HUES48 (cell line): Measurements from ENCODE around the gene SDK1.

Experiments
- H3K27ac ChIP-seq: one replicate; pipeline ENCODE4 v1.7.0; 2013; ENCODE audit warnings: low read depth, low read length, inconsistent platforms
- H3K27me3 ChIP-seq: 2 replicates; pipeline ENCODE4 v1.6.1; 2013; ENCODE audit warnings: mild to moderate bottlenecking, low read length; ENCODE audit not compliant: control insufficient read depth, insufficient read depth
- H3K36me3 ChIP-seq: 2 replicates; pipeline ENCODE4 v1.6.1; 2013; ENCODE audit warnings: low read length; ENCODE audit not compliant: control insufficient read depth, insufficient read depth
- H3K4me1 ChIP-seq: 2 replicates; pipeline ENCODE4 v1.6.1; 2013; ENCODE audit warnings: mild to moderate bottlenecking, low read length; ENCODE audit not compliant: control insufficient read depth, insufficient read depth
- H3K4me3 ChIP-seq: 2 replicates; pipeline ENCODE4 v1.5.1; 2013; ENCODE audit warnings: mild to moderate bottlenecking, low read depth, low read length
- H3K9ac ChIP-seq: 2 replicates; pipeline ENCODE4 v1.6.1; 2013; ENCODE audit warnings: mild to moderate bottlenecking, low read depth, low read length, moderate library complexity
- H3K9me3 ChIP-seq: 2 replicates; pipeline ENCODE4 v1.6.1; 2013; ENCODE audit warnings: low read length; ENCODE audit not compliant: control insufficient read depth, insufficient read depth

The SDK1 gene

DNA sequence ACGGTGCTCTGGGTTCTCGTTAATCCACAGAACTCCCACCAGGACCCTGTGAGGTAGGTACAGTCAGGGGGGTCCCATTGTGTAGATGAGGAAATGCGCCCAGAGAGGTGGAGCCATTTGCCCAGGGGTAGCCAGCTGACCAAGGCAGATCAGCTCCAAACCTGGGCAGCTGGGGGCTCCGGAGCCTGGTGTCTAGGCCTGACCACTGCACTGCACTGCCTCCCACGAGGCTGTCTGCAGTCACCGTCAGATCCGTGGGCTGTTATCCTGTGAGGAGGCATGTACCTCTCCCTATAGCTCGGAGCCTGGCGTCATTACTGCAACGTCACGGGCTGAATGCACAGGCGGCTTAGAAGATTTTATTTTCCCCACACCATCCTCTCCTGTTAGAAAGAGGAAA, 969.2 kb downstream of the SDK1 start:
- Histone ChIP-seq H3K9me3 (no peaks in the 10 kb centered on the region), H3K4me3 (no peak overlapping the region), H3K27ac (no peak overlapping the region), H3K36me3 (no peaks in the 10 kb centered on the region), H3K4me1 (peaks cover 4% of the 10 kb centered on the region; the same call in 1 of the 2 replicates), H3K27me3 (no peaks in the 10 kb centered on the region), H3K9ac (no peak overlapping the region)

- peaks cover 4% of the 10 kb centered on the region; the same call in 1 of the 2 replicates for H3K4me1 ChIP-seq
- no peaks in the 10 kb centered on the region for H3K36me3 ChIP-seq
- H3K4me3 ChIP-seq = no peak overlapping the region
- no peak overlapping the region for H3K9ac ChIP-seq
- H3K27me3 ChIP-seq = no peaks in the 10 kb centered on the region
- no peaks in the 10 kb centered on the region for H3K9me3 ChIP-seq
- H3K27ac ChIP-seq = no peak overlapping the region
Observed at GRCh38 chr7:4270941-4271715, 970.1 kb downstream of the SDK1 start.

DNA sequence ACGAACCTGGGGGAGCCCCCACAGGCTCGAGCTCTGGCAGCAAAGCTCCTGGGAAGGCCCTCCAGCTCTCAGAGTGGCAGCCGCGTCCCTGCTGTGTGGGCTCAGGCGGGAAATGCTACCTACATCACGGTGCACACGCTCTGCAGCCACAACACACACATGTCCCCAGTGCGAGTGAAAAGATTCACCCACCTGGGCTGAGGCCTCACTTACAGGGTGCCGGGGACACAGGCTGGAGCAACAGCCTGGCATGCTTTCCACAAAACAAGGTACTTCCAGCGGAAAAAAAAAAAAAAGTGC, 970.6 kb downstream of the SDK1 start:
- H3K9me3 ChIP-seq = no peaks in the 10 kb centered on the region

DNA sequence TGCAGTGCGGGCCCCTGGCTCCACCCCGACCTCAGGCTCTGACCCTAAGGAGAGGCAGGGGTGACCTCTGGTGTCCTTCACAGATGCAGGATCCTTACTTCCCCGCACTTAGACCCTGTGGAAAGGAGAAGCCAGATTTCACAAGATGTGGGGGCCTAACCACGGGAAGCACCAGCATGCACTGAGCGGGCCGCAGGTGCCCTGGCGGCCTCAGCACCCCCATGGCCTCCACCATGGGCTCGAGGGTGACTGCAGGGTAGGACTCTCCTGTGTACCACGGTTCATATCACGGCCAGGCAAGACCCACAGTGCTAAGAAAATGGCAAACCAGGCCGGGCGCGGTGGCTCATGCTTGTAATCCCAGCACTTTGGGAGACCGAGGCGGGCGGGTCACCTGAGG, 971.1 kb downstream of the SDK1 start:
- Histone ChIP-seq H3K27me3 (no peaks in the 10 kb centered on the region), H3K4me3 (no peak overlapping the region), H3K36me3 (no peaks in the 10 kb centered on the region), H3K9me3 (no peaks in the 10 kb centered on the region), H3K27ac (no peak overlapping the region), H3K4me1 (peaks cover 4% of the 10 kb centered on the region; the same call in 1 of the 2 replicates), H3K9ac (no peak overlapping the region)

More for the DNA sequence above, 970.6 kb downstream of the SDK1 start:
- Histone ChIP-seq H3K27me3 (no peaks in the 10 kb centered on the region), H3K4me3 (no peak overlapping the region), H3K9ac (no peak overlapping the region), H3K4me1 (peaks cover 4% of the 10 kb centered on the region; the same call in 1 of the 2 replicates), H3K27ac (no peak overlapping the region), H3K36me3 (no peaks in the 10 kb centered on the region)

DNA sequence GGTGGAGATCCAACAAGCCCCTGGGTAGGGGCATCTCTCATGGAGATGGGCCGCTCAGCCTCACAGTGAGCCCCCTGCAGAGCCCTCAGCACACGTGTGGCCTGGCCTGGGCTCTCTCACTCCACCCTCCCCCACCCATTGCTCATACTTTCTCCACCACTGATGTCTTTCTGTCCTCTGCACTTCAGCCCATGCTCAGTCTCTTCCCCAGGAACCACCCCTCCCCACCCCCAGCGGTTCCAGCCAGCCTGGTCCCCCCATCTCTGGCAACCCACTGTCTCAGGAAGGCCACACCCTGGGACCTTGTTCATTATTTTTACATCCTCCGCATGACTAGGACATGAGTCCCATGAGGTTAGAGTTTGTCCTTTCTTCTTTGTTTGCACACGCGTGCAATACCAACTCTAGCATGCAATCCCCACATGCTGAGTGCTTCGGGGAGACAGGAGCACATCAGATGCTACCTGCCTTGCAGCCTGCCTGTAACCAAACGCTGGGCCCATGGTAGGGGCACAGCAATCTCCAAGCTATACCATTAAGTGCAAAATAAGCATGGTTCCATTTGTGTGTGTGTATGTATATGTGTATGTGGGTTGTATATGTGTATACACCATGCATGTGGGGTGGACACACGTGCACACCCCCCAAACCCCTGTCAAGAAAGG, 972.6 kb downstream of the SDK1 start:
- Histone ChIP-seq H3K36me3 (no peaks in the 10 kb centered on the region), H3K4me1 (no peaks in the 10 kb centered on the region), H3K9me3 (peaks cover 3% of the 10 kb centered on the region; the same call in 1 of the 2 replicates), H3K27me3 (no peaks in the 10 kb centered on the region), H3K9ac (no peak overlapping the region), H3K4me3 (no peak overlapping the region), H3K27ac (no peak overlapping the region)

- H3K27me3 ChIP-seq = no peaks in the 10 kb centered on the region
- H3K4me3 ChIP-seq = no peak overlapping the region
Observed at GRCh38 chr7:4274286-4274685, 973.2 kb downstream of the SDK1 start.

DNA sequence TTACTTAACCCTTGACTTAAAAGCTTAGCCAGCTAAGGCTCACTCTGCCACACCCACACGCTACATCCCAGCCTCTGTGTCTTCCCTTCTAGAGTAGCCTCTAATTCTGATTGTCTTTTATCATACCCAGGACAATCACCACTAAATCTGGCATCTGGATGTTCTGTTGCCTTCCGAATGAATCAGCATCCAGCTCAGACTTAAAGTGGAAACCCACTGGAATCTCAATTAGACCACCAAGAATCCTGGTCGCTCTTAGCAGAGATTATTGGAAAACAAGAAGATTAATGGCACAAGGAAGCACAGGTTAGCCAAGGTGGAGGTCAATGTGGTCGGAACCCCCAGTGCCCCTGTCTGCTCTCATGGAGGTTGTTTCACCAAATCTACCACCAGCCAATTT, 976.9 kb downstream of the SDK1 start:
- H3K36me3 ChIP-seq = no peaks in the 10 kb centered on the region
- H3K4me1 ChIP-seq = no peaks in the 10 kb centered on the region
- H3K27me3 ChIP-seq = no peaks in the 10 kb centered on the region
- H3K9ac ChIP-seq = no peak overlapping the region
- no peak overlapping the region for H3K4me3 ChIP-seq
- H3K9me3 ChIP-seq = peaks cover 3% of the 10 kb centered on the region; the same call in 1 of the 2 replicates
- H3K27ac ChIP-seq = no peak overlapping the region

More at GRCh38 chr7:4274286-4274685, 973.2 kb downstream of the SDK1 start:
- no peaks in the 10 kb centered on the region for H3K4me1 ChIP-seq
- no peak overlapping the region for H3K27ac ChIP-seq
- H3K36me3 ChIP-seq = no peaks in the 10 kb centered on the region
- peaks cover 3% of the 10 kb centered on the region; the same call in 1 of the 2 replicates for H3K9me3 ChIP-seq
- no peak overlapping the region for H3K9ac ChIP-seq

GRCh38 chr7:4279216-4279615, 978.2 kb downstream of the SDK1 start:
- peaks cover 3% of the 10 kb centered on the region; the same call in 1 of the 2 replicates for H3K9me3 ChIP-seq
- H3K4me1 ChIP-seq = no peaks in the 10 kb centered on the region

DNA sequence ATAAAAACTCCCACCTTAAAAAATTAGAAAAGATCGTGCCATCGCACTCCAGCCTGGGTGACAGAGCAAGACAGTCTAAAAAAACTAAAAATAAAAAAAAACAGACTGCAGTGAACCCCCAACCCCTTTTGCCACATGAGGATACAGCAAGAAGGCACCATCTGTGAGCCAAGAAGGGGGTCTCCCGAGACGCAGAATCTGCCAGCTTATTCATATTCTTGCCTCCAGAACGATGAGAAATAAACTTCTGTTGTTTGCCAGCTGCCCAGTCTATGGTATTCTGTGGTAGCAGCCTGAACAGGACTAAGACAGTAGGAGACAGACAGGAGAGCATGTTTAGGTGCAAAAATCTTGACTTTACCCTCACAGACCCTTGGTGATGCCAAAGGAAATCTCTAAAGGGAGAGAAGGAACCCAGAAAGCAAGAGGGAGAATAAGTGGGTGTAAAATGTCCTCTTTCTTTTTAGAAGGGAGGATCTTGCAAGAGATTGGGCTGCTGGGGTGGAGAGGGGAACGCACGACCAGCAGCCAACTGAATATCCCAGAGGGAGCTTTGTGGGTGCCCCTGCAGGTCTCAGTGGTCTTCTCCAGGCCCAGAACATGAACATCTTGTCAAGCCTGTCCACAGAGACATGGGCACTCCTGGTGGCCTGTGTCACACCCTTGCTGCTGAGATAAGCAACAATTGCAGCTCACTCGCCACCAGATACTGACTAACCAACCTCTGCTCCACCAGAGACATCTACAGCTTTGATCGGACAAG, 980.4 kb downstream of the SDK1 start:
- no peaks in the 10 kb centered on the region for H3K36me3 ChIP-seq
- H3K9me3 ChIP-seq = peaks cover 3% of the 10 kb centered on the region; the same call in 1 of the 2 replicates
- no peaks in the 10 kb centered on the region for H3K27me3 ChIP-seq
- H3K27ac ChIP-seq = no peak overlapping the region
- no peak overlapping the region for H3K9ac ChIP-seq
- H3K4me3 ChIP-seq = no peak overlapping the region
- no peaks in the 10 kb centered on the region for H3K4me1 ChIP-seq

More at GRCh38 chr7:4279216-4279615, 978.2 kb downstream of the SDK1 start:
- H3K9ac ChIP-seq = no peak overlapping the region
- H3K4me3 ChIP-seq = no peak overlapping the region
- H3K27ac ChIP-seq = no peak overlapping the region
- no peaks in the 10 kb centered on the region for H3K36me3 ChIP-seq
- no peaks in the 10 kb centered on the region for H3K27me3 ChIP-seq

DNA sequence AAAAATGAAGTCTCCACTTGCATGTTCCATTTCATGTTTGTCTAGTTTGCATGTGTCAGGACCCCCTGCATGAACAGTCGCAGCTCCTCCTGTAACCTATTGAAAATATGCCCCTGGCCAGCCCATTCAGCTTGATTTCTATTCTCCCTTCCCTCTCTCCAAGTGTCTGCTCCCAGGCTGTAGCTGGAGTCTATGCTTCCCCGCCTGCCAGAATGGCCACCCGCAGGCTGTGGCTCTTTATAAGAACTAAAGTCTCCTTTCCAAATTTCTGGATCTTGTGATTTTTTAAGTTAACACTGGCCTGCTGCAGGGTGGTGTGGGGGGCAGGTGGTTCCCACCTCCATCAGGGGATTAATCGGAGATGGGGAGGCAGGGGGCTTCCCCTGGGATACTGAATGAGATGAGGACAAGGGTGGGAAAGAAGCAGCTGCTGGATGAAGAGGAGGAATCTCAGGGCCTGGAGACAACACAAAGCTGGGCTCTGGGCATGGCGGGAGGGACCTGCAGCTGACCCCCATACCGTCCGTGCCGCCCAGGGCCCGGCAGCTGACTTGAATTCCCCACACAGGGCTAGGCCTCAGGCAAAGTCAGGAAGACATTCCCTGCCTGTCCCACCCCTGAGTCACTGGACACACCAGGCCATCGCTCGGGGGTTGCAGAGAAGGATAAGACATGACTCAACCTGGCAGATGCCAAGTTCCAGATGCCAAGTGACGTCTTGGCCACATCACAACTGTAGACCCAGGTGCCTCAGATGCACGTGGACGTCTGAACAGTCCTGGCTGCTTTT, 981.6 kb downstream of the SDK1 start:
- H3K4me3 ChIP-seq = no peak overlapping the region
- no peaks in the 10 kb centered on the region for H3K27me3 ChIP-seq
- no peaks in the 10 kb centered on the region for H3K36me3 ChIP-seq
- no peaks in the 10 kb centered on the region for H3K4me1 ChIP-seq
- H3K27ac ChIP-seq = no peak overlapping the region
- no peak overlapping the region for H3K9ac ChIP-seq
- peaks cover 3% of the 10 kb centered on the region; the same call in 1 of the 2 replicates for H3K9me3 ChIP-seq
